Breast epithelium (tissue), 3 donors: ENCODE data around the gene HSD11B2.

Experiments
- POLR2A ChIP-seq: fragments of 450-650 bp; IDR thresholded peaks from one replicate; pipeline ENCODE4 v1.6.1; 2016; ENCODE audit warnings: antibody characterized with exemption, mild to moderate bottlenecking, moderate library complexity
- POLR2AphosphoS5 ChIP-seq, 3 donors: sonication (generic); formaldehyde crosslinking; IDR thresholded peaks; one replicate each; pipeline ENCODE4 v1.6.1; 2017; ENCODE audit warnings: antibody characterized with exemption in 3 of 3
- TF ChIP-seq, protein P1 (sequence below), 3 donors: fragments of 450-650 bp; IDR thresholded peaks; one replicate each; pipeline ENCODE4 v1.5.1; 2016 to 2017; ENCODE audit warnings: antibody characterized with exemption in 3 of 3, mild to moderate bottlenecking in 3 of 3, moderate library complexity in 3 of 3

DNA sequence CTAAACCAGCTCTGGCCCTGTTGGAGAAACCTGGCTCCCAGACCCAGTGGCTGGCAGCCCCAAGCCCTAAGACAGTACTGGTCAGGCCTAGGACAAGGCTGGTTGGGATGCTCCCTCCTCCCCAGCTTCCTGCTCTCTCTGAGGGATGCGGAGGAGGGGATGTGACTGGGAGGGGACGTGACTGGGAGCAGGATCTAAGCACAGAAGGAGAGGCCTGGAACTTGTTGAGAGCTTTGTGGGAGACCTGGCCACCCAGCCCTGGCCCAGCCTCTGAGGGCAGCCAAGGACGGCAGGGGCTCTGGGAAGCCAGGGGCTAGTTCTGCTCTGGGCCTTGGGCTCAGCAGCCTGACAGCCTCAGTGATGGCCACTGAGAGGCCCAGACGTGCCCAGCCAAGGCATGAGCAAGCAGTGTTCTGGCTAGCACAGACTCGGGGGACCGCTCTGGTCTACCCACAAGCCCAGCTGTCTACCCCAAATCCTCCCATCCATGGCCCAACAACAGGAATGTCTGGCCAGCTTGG lies 27.3 kb downstream of the HSD11B2 start:
- TF ChIP-seq, protein P1, sequence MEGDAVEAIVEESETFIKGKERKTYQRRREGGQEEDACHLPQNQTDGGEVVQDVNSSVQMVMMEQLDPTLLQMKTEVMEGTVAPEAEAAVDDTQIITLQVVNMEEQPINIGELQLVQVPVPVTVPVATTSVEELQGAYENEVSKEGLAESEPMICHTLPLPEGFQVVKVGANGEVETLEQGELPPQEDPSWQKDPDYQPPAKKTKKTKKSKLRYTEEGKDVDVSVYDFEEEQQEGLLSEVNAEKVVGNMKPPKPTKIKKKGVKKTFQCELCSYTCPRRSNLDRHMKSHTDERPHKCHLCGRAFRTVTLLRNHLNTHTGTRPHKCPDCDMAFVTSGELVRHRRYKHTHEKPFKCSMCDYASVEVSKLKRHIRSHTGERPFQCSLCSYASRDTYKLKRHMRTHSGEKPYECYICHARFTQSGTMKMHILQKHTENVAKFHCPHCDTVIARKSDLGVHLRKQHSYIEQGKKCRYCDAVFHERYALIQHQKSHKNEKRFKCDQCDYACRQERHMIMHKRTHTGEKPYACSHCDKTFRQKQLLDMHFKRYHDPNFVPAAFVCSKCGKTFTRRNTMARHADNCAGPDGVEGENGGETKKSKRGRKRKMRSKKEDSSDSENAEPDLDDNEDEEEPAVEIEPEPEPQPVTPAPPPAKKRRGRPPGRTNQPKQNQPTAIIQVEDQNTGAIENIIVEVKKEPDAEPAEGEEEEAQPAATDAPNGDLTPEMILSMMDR (IDR thresholded peaks at IDR 0.05): no peak
- no peak for TF ChIP-seq POLR2AphosphoS5 (IDR thresholded peaks at IDR 0.05)
- no peak for TF ChIP-seq POLR2A
